ENCODE results near the gene NKAPL. TPM values are rescaled to one million over a fixed set of nuclear protein-coding genes. Genes with fewer than 3 reads are reported as not detected.

NKAPL gene
- total and polyA plus RNA-seq, 10 of the 15 experiments (the other 5 are each of a cell fraction or from before 2014, with no cell fraction given) = 0.10 to 0.48 (median 0.19) TPM; not detected in 1

GRCh38 chr6:28295326-28295725, 36.2 kb downstream of the NKAPL start:
- Histone ChIP-seq H3K9ac (ENCODE audit: control insufficient read depth, insufficient read depth, low read length) (no peak overlapping the region), H3K4me2 (ENCODE audit: control insufficient read depth, insufficient read depth) (no peak overlapping the region), H3K79me2 (ENCODE audit: control insufficient read depth, insufficient read depth, low read length) (no peaks in the 10 kb centered on the region), H2AFZ (ENCODE audit: control insufficient read depth, low read depth, low read length) (no peak overlapping the region), H3K4me1 (ENCODE audit: control insufficient read depth, insufficient read depth, low read length) (no peaks in the 10 kb centered on the region), H3K9me3 (replicated peaks; ENCODE audit: control insufficient read depth, insufficient read depth, low read length) (no peaks in the 10 kb centered on the region; the same call in 2 of the 3 replicates), H3K36me3 (ENCODE audit: control insufficient read depth in 2 of 2, insufficient read depth in 2 of 2, low read length in 1 of 2) (no peaks in the 10 kb centered on the region), H3K27me3 (replicated peaks in 1 of 2; ENCODE audit: control insufficient read depth in 2 of 2, insufficient read depth in 2 of 2, low read length in 1 of 2) (no peaks in the 10 kb centered on the region), H3K4me3 (no peak overlapping the region), H4K20me1 (ENCODE audit: control insufficient read depth, insufficient read depth) (no peaks in the 10 kb centered on the region), H3K27ac (ENCODE audit: control insufficient read depth, insufficient read depth) (no peak overlapping the region)
- in situ Hi-C loops (cut with MboI) = no loop called here
- TF ChIP-seq, protein P1, sequence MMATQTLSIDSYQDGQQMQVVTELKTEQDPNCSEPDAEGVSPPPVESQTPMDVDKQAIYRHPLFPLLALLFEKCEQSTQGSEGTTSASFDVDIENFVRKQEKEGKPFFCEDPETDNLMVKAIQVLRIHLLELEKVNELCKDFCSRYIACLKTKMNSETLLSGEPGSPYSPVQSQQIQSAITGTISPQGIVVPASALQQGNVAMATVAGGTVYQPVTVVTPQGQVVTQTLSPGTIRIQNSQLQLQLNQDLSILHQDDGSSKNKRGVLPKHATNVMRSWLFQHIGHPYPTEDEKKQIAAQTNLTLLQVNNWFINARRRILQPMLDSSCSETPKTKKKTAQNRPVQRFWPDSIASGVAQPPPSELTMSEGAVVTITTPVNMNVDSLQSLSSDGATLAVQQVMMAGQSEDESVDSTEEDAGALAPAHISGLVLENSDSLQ (IDR thresholded peaks at IDR 0.05) = peak; percentile 33; the same call in 1 of the 2 replicates
- no peak for TF ChIP-seq YY1 (IDR thresholded peaks at IDR 0.05; ENCODE audit: low read depth, low read length)
- TF ChIP-seq PBX3 (IDR thresholded peaks at IDR 0.05; ENCODE audit: insufficient replicate concordance, low read depth, low read length) = peak; percentile 15
- RAD21 ChIA-PET (ENCODE audit: unreplicated experiment) = no interaction called here
- POLR2A ChIA-PET = no interaction called here
- no TSS peak for BruUV-seq (replicated peaks)
- no peak for FAIRE-seq
- intact Hi-C loops (cut with micrococcal nuclease; ENCODE audit: unreplicated experiment) = no loop called here
- DNase-seq (ENCODE audit: low read depth, low spot score) = no peak
- CTCF ChIA-PET = no interaction called here
- ATAC-seq = peak; percentile 68
- 76% methylated on average over 5 of the region's 5 CpGs for WGBS (ENCODE audit: insufficient coverage, insufficient replicate concordance, low lambda C conversion rate, missing lambda C conversion rate)
- SMC1A ChIA-PET (ENCODE audit: uncharacterized antibody, unreplicated experiment) = no interaction called here

DNA sequence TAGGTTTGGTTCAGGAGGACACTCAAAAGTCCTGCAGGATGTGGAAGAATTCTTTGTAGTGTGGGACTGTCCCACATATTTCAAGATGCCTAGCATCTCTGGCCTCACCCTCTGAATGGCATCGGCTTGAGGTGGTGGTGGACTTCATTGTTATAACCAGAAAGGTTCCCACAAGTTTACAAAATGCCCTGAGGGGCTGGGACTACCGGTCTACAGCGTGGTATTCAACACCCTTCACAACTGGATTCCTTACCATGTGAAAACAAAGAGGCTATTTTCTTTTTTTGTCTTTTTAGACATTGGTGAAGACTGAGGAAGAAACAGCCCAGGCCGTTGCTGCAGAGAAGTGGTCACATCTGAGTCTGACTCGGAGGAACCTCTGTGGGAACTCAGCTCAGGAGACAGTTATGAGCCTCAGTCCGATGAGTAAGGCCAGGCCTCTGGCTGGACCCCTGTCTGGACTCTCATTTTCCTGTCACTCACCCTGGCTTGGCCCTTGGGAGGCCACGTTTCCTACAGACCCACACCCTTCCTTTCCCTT, 37.5 kb downstream of the NKAPL start:
- in situ Hi-C loops (cut with MboI) = no loop called here
- ChIA-PET POLR2A (interaction anchor here (0.5 kb wide), 1 partner anchor 75 kb away, joined by 3 read pairs; no protein-coding TSS in a partner anchor), RAD21 (ENCODE audit: unreplicated experiment) (no interaction called here), CTCF (no interaction called here), SMC1A (ENCODE audit: uncharacterized antibody, unreplicated experiment) (no interaction called here)
- ATAC-seq = no peak
- Histone ChIP-seq H3K4me2 (ENCODE audit: control insufficient read depth, insufficient read depth) (no peak overlapping the region), H3K27ac (ENCODE audit: control insufficient read depth, insufficient read depth) (no peak overlapping the region), H3K36me3 (ENCODE audit: control insufficient read depth in 2 of 2, insufficient read depth in 2 of 2, low read length in 1 of 2) (no peaks in the 10 kb centered on the region), H3K79me2 (ENCODE audit: control insufficient read depth, insufficient read depth, low read length) (no peaks in the 10 kb centered on the region), H3K27me3 (replicated peaks in 1 of 2; ENCODE audit: control insufficient read depth in 2 of 2, insufficient read depth in 2 of 2, low read length in 1 of 2) (no peaks in the 10 kb centered on the region), H3K9ac (ENCODE audit: control insufficient read depth, insufficient read depth, low read length) (no peak overlapping the region), H4K20me1 (ENCODE audit: control insufficient read depth, insufficient read depth) (no peaks in the 10 kb centered on the region), H3K4me3 (no peak overlapping the region), H2AFZ (ENCODE audit: control insufficient read depth, low read depth, low read length) (no peak overlapping the region), H3K4me1 (ENCODE audit: control insufficient read depth, insufficient read depth, low read length) (no peaks in the 10 kb centered on the region), H3K9me3 (replicated peaks; ENCODE audit: control insufficient read depth, insufficient read depth, low read length) (no peaks in the 10 kb centered on the region)
- 61% methylated on average over 7 of the region's 7 CpGs for WGBS (ENCODE audit: insufficient coverage, insufficient replicate concordance, low lambda C conversion rate, missing lambda C conversion rate)
- no peak for FAIRE-seq
- DNase-seq (ENCODE audit: low read depth, low spot score) = no peak
- no TSS peak for BruUV-seq (replicated peaks)
- intact Hi-C loops (cut with micrococcal nuclease; ENCODE audit: unreplicated experiment) = no loop called here
- no peak for TF ChIP-seq RAD21 (IDR thresholded peaks at IDR 0.05; ENCODE audit: insufficient read depth, low read depth, low read length)
- TF ChIP-seq IKZF1 (conservative IDR thresholded peaks at IDR 0.05) = no peak
- no peak for TF ChIP-seq SREBF2 (IDR thresholded peaks at IDR 0.05; ENCODE audit: low read length)
- no peak for TF ChIP-seq RFX5 (IDR thresholded peaks at IDR 0.05; ENCODE audit: low read depth, low read length)
- no peak for TF ChIP-seq BACH1 (IDR thresholded peaks at IDR 0.05; ENCODE audit: borderline replicate concordance)
- TF ChIP-seq NFXL1 (IDR thresholded peaks at IDR 0.05; ENCODE audit: borderline replicate concordance) = no peak
- TF ChIP-seq BMI1 (IDR thresholded peaks at IDR 0.05; ENCODE audit: borderline replicate concordance) = no peak
- TF ChIP-seq MEF2B (IDR thresholded peaks at IDR 0.05; ENCODE audit: partially characterized antibody, poor library complexity, severe bottlenecking) = no peak
- no peak for TF ChIP-seq ZNF384 (IDR thresholded peaks at IDR 0.05; ENCODE audit: borderline replicate concordance, low read depth, low read length)
